PFSK-1 (cell line): Measurements from ENCODE around the gene RHOH.

Source experiments
- FOXP2 ChIP-seq: optimal IDR thresholded peaks from 2 replicates; pipeline ENCODE3; 2011; ENCODE audit warnings: borderline replicate concordance, control low read depth, inconsistent platforms; ENCODE audit not compliant: insufficient read depth; ENCODE audit errors: extremely low read length, extremely low read depth
- POLR2AphosphoS5 ChIP-seq: IDR thresholded peaks from 2 replicates; pipeline ENCODE4 v1.6.1; 2012; ENCODE audit warnings: low read depth, mild to moderate bottlenecking, control low read depth, low read length, moderate library complexity
- REST ChIP-seq, 2 experiments: IDR thresholded peaks; 2 replicates each; pipeline versions ENCODE4 v1.6.1 to v1.8.0; 2011 to 2012; ENCODE audit warnings: low read depth in 2 of 2, low read length in 2 of 2, control low read depth in 1 of 2, inconsistent platforms in 1 of 2, mild to moderate bottlenecking in 1 of 2, moderate library complexity in 1 of 2; ENCODE audit not compliant: insufficient read depth in 1 of 2
- SIN3A ChIP-seq: IDR thresholded peaks from 2 replicates; pipeline ENCODE4 v1.6.1; 2012; ENCODE audit warnings: mild to moderate bottlenecking, low read length, moderate library complexity, borderline replicate concordance; ENCODE audit not compliant: insufficient read depth
- TAF1 ChIP-seq: IDR thresholded peaks from 2 replicates; pipeline ENCODE4 v1.6.1; 2012; ENCODE audit warnings: low read length, control low read depth, borderline replicate concordance; ENCODE audit not compliant: insufficient read depth

Gene RHOH

GRCh38 chr4:40160258-40160657 lies 36.6 kb upstream of the RHOH start:
- no peak for TF ChIP-seq TAF1
- no peak for TF ChIP-seq FOXP2
- TF ChIP-seq POLR2AphosphoS5 = no peak
- no peak for TF ChIP-seq SIN3A
- TF ChIP-seq REST (IDR thresholded peaks at IDR 0.05; ENCODE audit: insufficient read depth in 1 of 2, low read depth in 2 of 2, low read length in 2 of 2) = no peak

GRCh38 chr4:40164459-40164858 lies 32.4 kb upstream of the RHOH start:
- TF ChIP-seq POLR2AphosphoS5 (no peak), FOXP2 (no peak), TAF1 (no peak), REST (IDR thresholded peaks at IDR 0.05; ENCODE audit: insufficient read depth in 1 of 2, low read depth in 2 of 2, low read length in 2 of 2) (no peak), SIN3A (no peak)

GRCh38 chr4:40165916-40166315 lies 30.9 kb upstream of the RHOH start:
- TF ChIP-seq FOXP2 (no peak), POLR2AphosphoS5 (no peak), TAF1 (no peak), REST (IDR thresholded peaks at IDR 0.05; ENCODE audit: insufficient read depth in 1 of 2, low read depth in 2 of 2, low read length in 2 of 2) (no peak), SIN3A (no peak)

GRCh38 chr4:40168070-40168469 lies 28.8 kb upstream of the RHOH start:
- TF ChIP-seq TAF1 (no peak), POLR2AphosphoS5 (no peak), REST (IDR thresholded peaks at IDR 0.05; ENCODE audit: insufficient read depth in 1 of 2, low read depth in 2 of 2, low read length in 2 of 2) (no peak), SIN3A (no peak), FOXP2 (no peak)

GRCh38 chr4:40170588-40170987 lies 26.2 kb upstream of the RHOH start:
- no peak for TF ChIP-seq POLR2AphosphoS5
- no peak for TF ChIP-seq REST (IDR thresholded peaks at IDR 0.05; ENCODE audit: insufficient read depth in 1 of 2, low read depth in 2 of 2, low read length in 2 of 2)
- TF ChIP-seq FOXP2 = no peak
- TF ChIP-seq TAF1 = no peak
- no peak for TF ChIP-seq SIN3A
